Thoracic aorta (tissue), 2 donors: ENCODE data around the gene BRAT1. TPM values are rescaled to one million over a fixed set of nuclear protein-coding genes. Genes with fewer than 3 reads are reported as not detected.

ENCODE experiments used
- ATAC-seq: fragments of 150-250 bp; one replicate; pipeline ENCODE4 v1.8.0; 2017; ENCODE audit warnings: low read depth; ENCODE audit not compliant: insufficient number of reproducible peaks, low FRiP score
- DNase-seq: peaks from one replicate; pipeline ENCODE4 v3.0.0-alpha.2; 2020; ENCODE audit warnings: low spot score
- H3K27ac ChIP-seq, 2 donors: fragments of 200-600 bp; sonication (generic); 1 replicate in 1 of 2; 2 replicates in 1 of 2; pipeline ENCODE4 v1.5.1; 2016; ENCODE audit warnings: mild to moderate bottlenecking in 2 of 2, moderate library complexity in 2 of 2
- H3K27me3 ChIP-seq: fragments of 200-600 bp; sonication (generic); replicated peaks from 2 replicates; pipeline ENCODE4 v1.6.0; 2016; ENCODE audit warnings: mild to moderate bottlenecking; ENCODE audit not compliant: insufficient read depth
- H3K36me3 ChIP-seq: fragments of 200-600 bp; sonication (generic); one replicate; pipeline ENCODE4 v1.5.1; 2016
- H3K4me1 ChIP-seq, 2 donors: fragments of 200-600 bp; sonication (generic); 1 replicate in 1 of 2; 2 replicates in 1 of 2; pipeline versions ENCODE4 v1.5.1 to v1.6.0; 2016; ENCODE audit warnings: low read depth in 2 of 2, mild to moderate bottlenecking in 1 of 2; ENCODE audit not compliant: control insufficient read depth in 1 of 2
- H3K4me3 ChIP-seq: fragments of 200-600 bp; sonication (generic); 2 replicates; pipeline ENCODE4 v1.5.1; 2016; ENCODE audit warnings: mild to moderate bottlenecking
- H3K9me3 ChIP-seq: fragments of 200-600 bp; sonication (generic); 2 replicates; pipeline ENCODE4 v1.5.1; 2016
- CTCF ChIP-seq: fragments of 200-600 bp; sonication (generic); IDR thresholded peaks from one replicate; pipeline ENCODE4 v1.5.1; 2019; ENCODE audit warnings: antibody characterized with exemption
- total RNA-seq, 2 donors: library from RNA; depleted of rRNA; stranded (reverse); fragments of >200 nt; gene quantifications; one replicate each; pipeline versions ENCODE4 v1.1.0 to v1.2.3, GENCODE V29; 2016

The BRAT1 gene
- total RNA-seq, 2 donors from 2014 or later, result 28.8 to 43.6 TPM

- Histone ChIP-seq H3K4me1 (peaks cover 0 to 31% of the 10 kb centered on the region in 2 donors), H3K27ac (no peak overlapping the region), H3K9me3 (no peaks in the 10 kb centered on the region), H3K36me3 (no peaks in the 10 kb centered on the region), H3K4me3 (peak overlapping the region; percentile 66), H3K27me3 (no peaks in the 10 kb centered on the region)
- TF ChIP-seq CTCF, result no peak
- ATAC-seq (no peak), DNase-seq (no peak)
Observed at GRCh38 chr7:2520761-2521290, 34.5 kb downstream of the BRAT1 start.

GRCh38 chr7:2520131-2520760 lies 35.1 kb downstream of the BRAT1 start:
- ATAC-seq, result no peak
- Histone ChIP-seq H3K9me3 (no peaks in the 10 kb centered on the region), H3K27ac (no peak overlapping the region), H3K27me3 (no peaks in the 10 kb centered on the region), H3K4me1 (peaks cover 0 to 31% of the 10 kb centered on the region in 2 donors), H3K36me3 (no peaks in the 10 kb centered on the region), H3K4me3 (peak overlapping the region; percentile 66)
- no peak for DNase-seq
- no peak for TF ChIP-seq CTCF

- Histone ChIP-seq H3K27ac (no peak within 1 kb of the TSS), H3K4me1 (peaks cover 0 to 31% of the 10 kb centered on the region in 2 donors), H3K4me3 (peak within 1 kb of the TSS; percentile 68), H3K27me3 (no peaks in the 10 kb centered on the region), H3K36me3 (no peaks in the 10 kb centered on the region), H3K9me3 (no peaks in the 10 kb centered on the region)
- ATAC-seq (peak; percentile 21), DNase-seq (no peak)
- no peak for TF ChIP-seq CTCF
Observed at GRCh38 chr7:2519119-2519930, 36.0 kb downstream of the BRAT1 start, which contains the start of gene LFNG. Gene LFNG (plus strand): TSS chr7:2519774. CDS start chr7:2519862, 88 bp downstream.

- Histone ChIP-seq H3K4me3 (peak overlapping the region; percentile 68), H3K36me3 (no peaks in the 10 kb centered on the region), H3K9me3 (no peaks in the 10 kb centered on the region), H3K27me3 (no peaks in the 10 kb centered on the region), H3K27ac (no peak overlapping the region), H3K4me1 (peaks cover 0 to 26% of the 10 kb centered on the region in 2 donors)
- no peak for DNase-seq
- no peak for TF ChIP-seq CTCF
- ATAC-seq, result no peak
Observed at GRCh38 chr7:2518737-2519118, 36.6 kb downstream of the BRAT1 start.
